ENCODE data around the gene NETO2. TPM values are rescaled to one million over a fixed set of nuclear protein-coding genes. Genes with fewer than 3 reads are reported as not detected.

The NETO2 gene
- polyA plus RNA-seq, 1 experiment, result 42.2 TPM

GRCh38 chr16:47037396-47037745, 106.4 kb downstream of the NETO2 start:
- Histone ChIP-seq H3K4me3 (ENCODE audit: low read depth, low read length) (peak overlapping the region; percentile 66), H3K27ac (ENCODE audit: low read depth, low read length) (no peak overlapping the region), H3K27me3 (ENCODE audit: control insufficient read depth, insufficient read depth, low read length) (peaks cover 11% of the 10 kb centered on the region), H3K9me3 (ENCODE audit: control insufficient read depth, insufficient read depth, low read length) (no peaks in the 10 kb centered on the region; the same call in 1 of the 2 replicates)
- POLR2A ChIA-PET, result interaction anchor here (1.0 kb wide), 2 partner anchors 106 to 1128 kb away, joined by 3 to 4 read pairs; partner anchors contain the start of gene NETO2
- CTCF ChIA-PET, result interaction anchor here (0.6 to 4.2 kb wide), 40 partner anchors 9 to 1593 kb away, joined by 3 to 39 read pairs (median 4); partner anchors contain the start of genes DNAJA2 and NETO2
- DNase-seq (ENCODE audit: low read depth, low spot score), result no peak
- TF ChIP-seq CTCF (IDR thresholded peaks at IDR 0.05; ENCODE audit: low read depth, low read length), result no peak

- no peak for DNase-seq (ENCODE audit: low read depth, low spot score)
- ChIA-PET CTCF (interaction anchor here (0.6 to 4.2 kb wide), 6 partner anchors 46 to 1594 kb away, joined by 3 to 31 read pairs (median 5); no protein-coding TSS in a partner anchor), POLR2A (interaction anchor here (0.6 kb wide), 1 partner anchor 1128 kb away, joined by 3 read pairs; no protein-coding TSS in a partner anchor)
- Histone ChIP-seq H3K4me3 (ENCODE audit: low read depth, low read length) (no peak overlapping the region), H3K27me3 (ENCODE audit: control insufficient read depth, insufficient read depth, low read length) (peaks cover 11% of the 10 kb centered on the region), H3K27ac (ENCODE audit: low read depth, low read length) (no peak overlapping the region), H3K9me3 (ENCODE audit: control insufficient read depth, insufficient read depth, low read length) (no peaks in the 10 kb centered on the region; the same call in 1 of the 2 replicates)
- TF ChIP-seq CTCF (IDR thresholded peaks at IDR 0.05; ENCODE audit: low read depth, low read length), result no peak
Observed at GRCh38 chr16:47036201-47036600, 107.5 kb downstream of the NETO2 start.

- peaks cover 11% of the 10 kb centered on the region for H3K27me3 ChIP-seq (ENCODE audit: control insufficient read depth, insufficient read depth, low read length)
- H3K4me3 ChIP-seq (ENCODE audit: low read depth, low read length), result no peak overlapping the region
- H3K9me3 ChIP-seq (ENCODE audit: control insufficient read depth, insufficient read depth, low read length), result no peaks in the 10 kb centered on the region; the same call in 1 of the 2 replicates
- H3K27ac ChIP-seq (ENCODE audit: low read depth, low read length), result no peak overlapping the region
- no peak for DNase-seq (ENCODE audit: low read depth, low spot score)
- ChIA-PET POLR2A (no interaction called here), CTCF (interaction anchor here (1.1 kb wide), 1 partner anchor 12 kb away, joined by 3 read pairs; no protein-coding TSS in a partner anchor)
- TF ChIP-seq CTCF (IDR thresholded peaks at IDR 0.05; ENCODE audit: low read depth, low read length), result no peak
Observed at GRCh38 chr16:47035436-47035835, 108.3 kb downstream of the NETO2 start.

GRCh38 chr16:47034455-47034854, 109.3 kb downstream of the NETO2 start:
- Histone ChIP-seq H3K9me3 (ENCODE audit: control insufficient read depth, insufficient read depth, low read length) (no peaks in the 10 kb centered on the region; the same call in 1 of the 2 replicates), H3K27ac (ENCODE audit: low read depth, low read length) (no peak overlapping the region), H3K27me3 (ENCODE audit: control insufficient read depth, insufficient read depth, low read length) (peaks cover 11% of the 10 kb centered on the region), H3K4me3 (ENCODE audit: low read depth, low read length) (no peak overlapping the region)
- ChIA-PET CTCF (interaction anchor here (0.9 to 1.3 kb wide), 3 partner anchors 13 to 1596 kb away, joined by 3 read pairs; no protein-coding TSS in a partner anchor), POLR2A (no interaction called here)
- TF ChIP-seq CTCF (IDR thresholded peaks at IDR 0.05; ENCODE audit: low read depth, low read length), result no peak
- no peak for DNase-seq (ENCODE audit: low read depth, low spot score)

GRCh38 chr16:47033176-47033575, 110.6 kb downstream of the NETO2 start:
- ChIA-PET POLR2A (no interaction called here), CTCF (no interaction called here)
- no peak for TF ChIP-seq CTCF (IDR thresholded peaks at IDR 0.05; ENCODE audit: low read depth, low read length)
- Histone ChIP-seq H3K9me3 (ENCODE audit: control insufficient read depth, insufficient read depth, low read length) (no peaks in the 10 kb centered on the region; the same call in 1 of the 2 replicates), H3K4me3 (ENCODE audit: low read depth, low read length) (no peak overlapping the region), H3K27me3 (ENCODE audit: control insufficient read depth, insufficient read depth, low read length) (peaks cover 7% of the 10 kb centered on the region), H3K27ac (ENCODE audit: low read depth, low read length) (no peak overlapping the region)
- no peak for DNase-seq (ENCODE audit: low read depth, low spot score)
